Measurements from ENCODE around the gene MAPK8IP1.
A peak's percentile ranks its signal among the peaks of the same experiment; 100 is the strongest.

GRCh38 chr11:45846974-45847910 lies 38.2 kb upstream of the MAPK8IP1 start, which contains the start of gene CRY2:
- TF ChIP-seq CTCF (conservative IDR thresholded peaks at IDR 0.05; ENCODE audit: low read depth in 2 of 2) (no peak), CREB1 (CRISPR knock-in tag; IDR thresholded peaks at IDR 0.05; ENCODE audit: low read depth) (peak; percentile 82), EZH2phosphoT487 (IDR thresholded peaks at IDR 0.05; ENCODE audit: unreplicated experiment) (no peak), POLR2AphosphoS5 (IDR thresholded peaks at IDR 0.05; ENCODE audit: low read depth) (peak; percentile 80), NANOG (IDR thresholded peaks at IDR 0.05; ENCODE audit: borderline replicate concordance) (no peak), EZH2 (IDR thresholded peaks at IDR 0.05; ENCODE audit: low read depth, unreplicated experiment) (no peak)
